Hepatocyte (in vitro differentiated cells): ENCODE results near the gene ZSWIM3. TPM values are rescaled to one million over a fixed set of nuclear protein-coding genes. Genes with fewer than 3 reads are reported as not detected.

ENCODE experiments used
- DNase-seq: peaks from one replicate; pipeline ENCODE4 v3.0.0-alpha.2; 2016; ENCODE audit warnings: low spot score
- H2AFZ ChIP-seq: fragments of 200-600 bp; sonication (generic); 2 replicates; pipeline ENCODE4 v1.6.0; 2016; ENCODE audit warnings: antibody characterized with exemption, mild to moderate bottlenecking
- H3K27ac ChIP-seq: fragments of 200-600 bp; sonication (generic); 2 replicates; pipeline ENCODE4 v1.5.1; 2016; ENCODE audit warnings: mild to moderate bottlenecking
- H3K27me3 ChIP-seq: fragments of 200-600 bp; sonication (generic); 2 replicates; pipeline ENCODE4 v1.6.1; 2016
- H3K36me3 ChIP-seq: fragments of 200-600 bp; sonication (generic); replicated peaks from 2 replicates; pipeline ENCODE4 v1.5.1; 2016; ENCODE audit warnings: low read depth; ENCODE audit not compliant: insufficient read depth
- H3K4me1 ChIP-seq: fragments of 200-600 bp; sonication (generic); 2 replicates; pipeline ENCODE4 v1.5.1; 2016; ENCODE audit warnings: mild to moderate bottlenecking, moderate library complexity; ENCODE audit not compliant: insufficient read depth
- H3K4me2 ChIP-seq: fragments of 200-600 bp; sonication (generic); 2 replicates; pipeline ENCODE4 v1.6.0; 2016
- H3K4me3 ChIP-seq: fragments of 200-600 bp; sonication (generic); 2 replicates; pipeline ENCODE4 v1.5.1; 2016; ENCODE audit warnings: mild to moderate bottlenecking
- H3K79me2 ChIP-seq: fragments of 200-600 bp; sonication (generic); 2 replicates; pipeline ENCODE4 v1.6.0; 2017; ENCODE audit warnings: mild to moderate bottlenecking
- H3K9me2 ChIP-seq: fragments of 200-600 bp; sonication (generic); replicated peaks from 2 replicates; pipeline ENCODE4 v1.6.0; 2017; ENCODE audit warnings: mild to moderate bottlenecking; ENCODE audit not compliant: insufficient read depth
- H3K9me3 ChIP-seq: fragments of 200-600 bp; sonication (generic); 2 replicates; pipeline ENCODE4 v1.5.1; 2016; ENCODE audit warnings: low read depth, mild to moderate bottlenecking
- H4K20me1 ChIP-seq: fragments of 200-600 bp; sonication (generic); 2 replicates; pipeline ENCODE4 v1.6.0; 2016; ENCODE audit warnings: mild to moderate bottlenecking; ENCODE audit not compliant: insufficient read depth, poor library complexity, severe bottlenecking
- CTCF ChIP-seq: fragments of 200-600 bp; sonication (generic); IDR thresholded peaks from 2 replicates; pipeline ENCODE4 v1.5.1; 2016; ENCODE audit warnings: antibody characterized with exemption, mild to moderate bottlenecking; ENCODE audit not compliant: poor library complexity
- EZH2 ChIP-seq: fragments of 200-600 bp; sonication (generic); IDR thresholded peaks from 2 replicates; pipeline ENCODE4 v1.6.1; 2016; ENCODE audit warnings: antibody characterized with exemption, mild to moderate bottlenecking, borderline replicate concordance
- EZH2phosphoT487 ChIP-seq: fragments of 200-600 bp; sonication (generic); IDR thresholded peaks from one replicate; pipeline ENCODE4 v1.6.1; 2018; ENCODE audit warnings: antibody characterized with exemption, mild to moderate bottlenecking, low read depth, moderate library complexity; ENCODE audit not compliant: unreplicated experiment, severe bottlenecking
- WGBS: methylation state at CpG from one replicate; pipeline ENCODE4 v1.1.6; 2016; ENCODE audit warnings: low lambda C conversion rate; ENCODE audit errors: missing lambda C conversion rate; 5-methylcytosine and 5-hydroxymethylcytosine counted together
- polyA plus RNA-seq: library from polyadenylated mRNA; unstranded; fragments of >200 nt; fragmentation: Nextera tagmentation; extraction: Ambion mirVana; gene quantifications from 2 replicates; pipeline ENCODE4 v1.2.1, GENCODE V29; 2016
- total RNA-seq: library from RNA; depleted of rRNA; stranded (reverse); fragments of >200 nt; gene quantifications from 2 replicates; pipeline ENCODE4 v1.2.3, GENCODE V29; 2014

ZSWIM3 gene
- total and polyA plus RNA-seq, 2 experiments from 2014 or later, result 4.1 to 6.2 TPM

GRCh38 chr20:45833883-45834796 is 23.3 kb upstream of the ZSWIM3 start:
- Histone ChIP-seq H3K27me3 (no peaks in the 10 kb centered on the region), H3K4me3 (peak overlapping the region; percentile 87), H3K9me2 (no peaks in the 10 kb centered on the region), H3K4me1 (peaks cover 29% of the 10 kb centered on the region), H3K79me2 (peaks cover 14% of the 10 kb centered on the region), H4K20me1 (no peaks in the 10 kb centered on the region), H3K36me3 (no peaks in the 10 kb centered on the region), H2AFZ (peak overlapping the region; percentile 87), H3K9me3 (no peaks in the 10 kb centered on the region), H3K27ac (peak overlapping the region; percentile 87), H3K4me2 (peak overlapping the region; percentile 92)
- WGBS, result 8% methylated on average over 50 of the region's 71 CpGs
- no peak for TF ChIP-seq CTCF
- TF ChIP-seq EZH2, result no peak
- no peak for TF ChIP-seq EZH2phosphoT487
- DNase-seq, result peak; percentile 81

- H3K79me2 ChIP-seq, result peaks cover 14% of the 10 kb centered on the region
- H3K27ac ChIP-seq, result peak overlapping the region; percentile 87
- H3K9me3 ChIP-seq, result no peaks in the 10 kb centered on the region
- H3K4me1 ChIP-seq, result peaks cover 29% of the 10 kb centered on the region
- 93% methylated on average over 14 of the region's 14 CpGs for WGBS
- peak overlapping the region; percentile 87 for H3K4me3 ChIP-seq
- H4K20me1 ChIP-seq, result no peaks in the 10 kb centered on the region
- no peak overlapping the region for H2AFZ ChIP-seq
- H3K9me2 ChIP-seq, result no peaks in the 10 kb centered on the region
- H3K27me3 ChIP-seq, result no peaks in the 10 kb centered on the region
- no peaks in the 10 kb centered on the region for H3K36me3 ChIP-seq
- TF ChIP-seq CTCF (no peak), EZH2 (no peak), EZH2phosphoT487 (no peak)
- DNase-seq, result no peak
- H3K4me2 ChIP-seq, result peak overlapping the region; percentile 92
Observed at GRCh38 chr20:45834797-45835161, 22.6 kb upstream of the ZSWIM3 start.

- peaks cover 29% of the 10 kb centered on the region for H3K4me1 ChIP-seq
- H3K9me3 ChIP-seq, result no peaks in the 10 kb centered on the region
- peak overlapping the region; percentile 92 for H3K4me2 ChIP-seq
- peak overlapping the region; percentile 26 for H3K27ac ChIP-seq
- H3K27me3 ChIP-seq, result no peaks in the 10 kb centered on the region
- no peaks in the 10 kb centered on the region for H3K36me3 ChIP-seq
- DNase-seq, result no peak
- no peak overlapping the region for H2AFZ ChIP-seq
- WGBS, result 95% methylated on average over 3 of the region's 3 CpGs
- H3K4me3 ChIP-seq, result no peak overlapping the region
- no peaks in the 10 kb centered on the region for H4K20me1 ChIP-seq
- no peaks in the 10 kb centered on the region for H3K9me2 ChIP-seq
- TF ChIP-seq EZH2phosphoT487 (no peak), CTCF (no peak), EZH2 (no peak)
- H3K79me2 ChIP-seq, result peaks cover 14% of the 10 kb centered on the region
Observed at GRCh38 chr20:45835329-45835765, 22.1 kb upstream of the ZSWIM3 start.
